ENCODE data around the gene GRK2.

The GRK2 gene

GRCh38 chr11:67283481-67283963 is 17.2 kb downstream of the GRK2 start:
- DNase-seq, result peak; percentile 57 to 58

DNA sequence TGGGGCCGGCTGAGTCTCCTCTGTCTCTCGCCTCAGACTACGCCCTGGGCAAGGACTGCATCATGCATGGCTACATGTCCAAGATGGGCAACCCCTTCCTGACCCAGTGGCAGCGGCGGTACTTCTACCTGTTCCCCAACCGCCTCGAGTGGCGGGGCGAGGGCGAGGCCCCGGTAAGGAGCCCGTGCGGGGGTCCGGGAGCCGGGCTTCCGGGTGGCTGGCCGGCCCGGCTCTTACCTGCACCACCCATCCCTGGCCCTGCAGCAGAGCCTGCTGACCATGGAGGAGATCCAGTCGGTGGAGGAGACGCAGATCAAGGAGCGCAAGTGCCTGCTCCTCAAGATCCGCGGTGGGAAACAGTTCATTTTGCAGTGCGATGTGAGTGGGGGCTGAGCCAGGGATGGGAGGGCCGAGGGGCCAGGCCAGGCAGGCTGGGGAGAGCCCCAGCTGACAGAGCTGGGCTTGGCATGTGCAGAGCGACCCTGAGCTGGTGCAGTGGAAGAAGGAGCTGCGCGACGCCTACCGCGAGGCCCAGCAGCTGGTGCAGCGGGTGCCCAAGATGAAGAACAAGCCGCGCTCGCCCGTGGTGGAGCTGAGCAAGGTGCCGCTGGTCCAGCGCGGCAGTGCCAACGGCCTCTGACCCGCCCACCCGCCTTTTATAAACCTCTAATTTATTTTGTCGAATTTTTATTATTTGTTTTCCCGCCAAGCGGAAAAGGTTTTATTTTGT is 18.7 kb downstream of the GRK2 start:
- DNase-seq, result no peak

- no peak for DNase-seq
Observed at GRCh38 chr11:67285541-67286498, 19.5 kb downstream of the GRK2 start.

- peak in 1 of 2 experiments; percentile 18 for DNase-seq
Observed at GRCh38 chr11:67286621-67287333, 20.5 kb downstream of the GRK2 start.

DNA sequence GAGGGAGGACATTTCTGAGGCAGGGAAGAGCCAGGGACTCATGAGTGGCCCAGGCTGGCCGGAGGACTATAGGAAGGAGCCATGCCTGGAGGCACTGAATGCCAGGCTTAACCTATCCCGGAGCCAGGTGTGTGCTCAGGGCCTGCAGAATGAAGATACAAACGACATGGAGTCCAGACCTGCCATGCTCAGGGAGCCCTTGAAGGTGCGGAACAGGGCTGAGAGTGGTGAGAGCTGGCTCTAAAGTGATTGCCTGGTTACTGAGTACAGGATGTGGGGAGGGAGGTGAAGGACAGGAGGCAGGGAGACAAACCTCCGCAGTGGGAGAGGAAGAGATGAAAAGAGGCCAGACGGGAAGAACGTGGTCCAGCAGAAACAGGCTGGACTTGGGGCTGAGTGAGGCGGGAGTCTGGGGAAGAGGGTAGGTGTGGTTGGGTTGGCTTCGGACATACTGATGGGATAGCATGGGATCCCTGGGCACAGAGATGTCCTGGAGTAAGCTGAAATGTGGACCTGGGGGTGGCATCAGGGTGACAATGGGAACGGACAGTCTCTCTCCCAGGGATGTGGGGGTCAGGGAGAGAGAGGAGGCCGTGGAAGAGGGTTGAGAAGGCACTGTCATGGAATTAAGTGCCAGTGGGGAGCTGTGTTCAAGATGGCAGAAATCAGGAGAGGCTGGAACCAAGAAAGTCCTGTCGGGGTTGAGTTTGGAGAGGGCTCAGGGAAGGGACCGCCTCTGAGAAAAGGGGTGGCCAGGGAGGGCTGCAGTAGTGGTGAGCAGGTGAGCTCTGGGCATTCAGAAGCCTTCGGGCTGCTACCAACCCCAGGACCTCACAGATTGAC is 21.3 kb downstream of the GRK2 start:
- peak; percentile 67 to 70 for DNase-seq

- DNase-seq, result no peak
Observed at GRCh38 chr11:67288198-67288451, 21.9 kb downstream of the GRK2 start.

GRCh38 chr11:67288452-67289225 is 22.4 kb downstream of the GRK2 start:
- DNase-seq, result peak; percentile 93 to 95

DNA sequence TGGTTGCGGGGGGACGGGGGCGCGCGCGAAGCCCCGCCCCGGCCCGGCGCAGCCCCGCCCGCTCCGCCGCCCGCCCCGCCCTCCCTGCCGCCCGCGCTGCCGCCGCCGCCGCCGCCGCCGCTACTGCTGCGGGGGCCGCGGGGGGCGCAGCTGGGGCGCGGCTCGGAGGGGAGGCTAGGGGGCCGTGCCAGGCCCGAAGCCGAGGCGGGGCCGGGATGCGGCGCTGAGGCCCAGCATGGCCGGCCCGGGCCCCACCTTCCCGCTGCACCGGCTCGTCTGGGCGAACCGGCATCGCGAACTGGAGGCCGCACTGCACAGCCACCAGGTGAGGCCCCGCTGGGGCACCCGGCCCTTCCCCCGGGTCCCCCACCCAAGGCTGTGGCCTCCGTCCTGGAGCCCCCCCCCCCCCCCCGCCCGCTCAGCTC is 23.0 kb downstream of the GRK2 start, which contains the start of gene ANKRD13D:
Gene ANKRD13D, plus strand, starts transcription at position 78 of the 425 bp plus-strand sequence. Its CDS starts 158 bp downstream, at position 236.
- DNase-seq, result no peak

DNA sequence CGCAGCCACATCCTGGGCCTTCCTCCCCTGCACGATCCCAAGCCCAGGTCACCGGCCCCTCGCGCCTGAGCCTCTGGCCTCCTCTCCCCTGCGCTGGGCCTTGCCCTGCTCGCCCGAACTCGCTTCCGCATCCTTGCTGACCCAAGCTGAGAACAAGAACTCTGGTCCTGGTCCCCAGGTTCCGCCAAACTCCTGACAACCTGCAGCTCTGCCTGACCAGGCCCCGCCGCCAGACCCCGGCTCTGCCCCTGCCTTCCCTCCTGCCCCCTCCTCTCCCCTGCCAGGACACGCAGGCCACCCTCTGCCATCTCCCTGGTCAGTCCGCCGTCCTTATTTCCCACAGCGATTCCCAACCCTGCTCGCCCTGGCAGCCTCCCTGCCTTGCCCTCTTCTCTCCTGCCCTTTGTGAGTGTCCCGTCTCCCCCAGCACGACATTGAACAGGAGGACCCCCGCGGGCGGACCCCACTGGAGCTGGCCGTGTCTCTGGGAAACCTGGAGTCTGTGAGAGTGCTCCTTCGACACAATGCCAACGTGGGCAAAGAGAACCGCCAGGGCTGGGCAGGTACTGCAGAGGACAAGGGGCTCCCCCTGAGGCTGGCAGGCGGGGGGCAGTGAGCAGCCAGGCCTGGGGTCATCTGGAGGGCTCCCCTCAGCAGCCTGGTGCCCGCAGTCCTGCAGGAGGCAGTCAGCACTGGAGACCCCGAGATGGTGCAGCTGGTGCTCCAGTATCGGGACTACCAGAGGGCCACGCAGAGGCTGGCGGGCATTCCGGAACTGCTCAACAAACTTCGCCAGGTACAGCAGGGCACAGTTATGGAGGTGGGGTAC is 23.6 kb downstream of the GRK2 start:
- DNase-seq, result no peak

DNA sequence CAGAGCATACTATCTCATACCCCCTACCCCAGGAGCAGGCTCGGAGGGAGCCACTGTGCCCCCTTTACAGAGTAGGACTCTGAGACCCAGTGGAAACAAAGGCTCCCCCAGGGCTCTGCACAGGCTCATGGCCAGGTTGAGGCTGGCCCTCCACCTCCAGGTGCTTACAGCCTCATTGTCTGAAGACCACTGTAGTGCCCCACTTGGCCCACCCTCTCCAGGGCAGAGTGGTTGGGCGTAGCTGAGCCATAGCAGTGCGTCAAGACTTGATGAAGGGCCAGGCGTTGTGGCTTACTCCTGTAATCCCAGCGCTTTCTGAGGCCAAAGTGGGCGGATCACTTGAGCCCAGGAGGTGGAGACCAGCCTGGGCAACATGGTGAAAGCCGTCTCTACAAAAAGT is 24.5 kb downstream of the GRK2 start:
- no peak for DNase-seq

DNA sequence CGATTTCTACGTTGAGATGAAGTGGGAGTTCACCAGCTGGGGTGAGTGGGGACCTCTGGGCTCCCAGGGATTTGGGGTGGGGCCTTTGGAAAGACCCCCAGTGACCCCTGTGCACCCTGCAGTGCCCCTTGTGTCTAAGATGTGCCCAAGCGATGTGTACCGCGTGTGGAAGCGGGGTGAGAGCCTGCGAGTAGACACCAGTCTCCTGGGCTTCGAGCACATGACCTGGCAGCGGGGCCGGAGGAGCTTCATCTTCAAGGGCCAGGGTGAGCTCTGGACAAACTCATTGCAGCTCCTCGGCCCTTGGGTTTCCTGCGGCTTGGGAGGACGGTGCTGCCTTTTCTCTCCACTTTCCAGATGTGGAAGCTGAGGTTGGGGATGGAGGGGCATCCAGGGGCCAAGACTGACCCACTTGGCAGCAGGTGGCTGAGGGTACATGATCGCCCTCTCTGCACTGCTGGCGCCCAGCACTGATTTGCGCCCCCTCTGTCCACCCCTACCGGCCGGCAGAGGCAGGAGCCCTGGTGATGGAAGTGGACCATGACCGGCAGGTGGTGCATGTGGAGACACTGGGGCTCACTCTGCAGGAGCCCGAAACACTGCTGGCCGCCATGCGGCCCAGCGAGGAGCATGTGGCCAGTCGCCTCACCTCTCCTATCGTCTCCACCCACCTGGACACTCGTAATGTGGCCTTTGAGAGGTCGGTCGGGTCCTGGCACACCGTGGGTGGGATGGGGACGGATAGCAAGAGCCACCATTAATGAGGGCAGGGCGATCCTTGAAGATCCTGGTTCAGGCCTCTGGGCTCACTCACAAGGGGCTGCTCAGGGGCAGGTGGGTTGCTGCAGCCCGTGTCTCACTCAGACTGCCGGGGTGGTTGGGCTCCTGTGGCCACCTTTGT is 25.5 kb downstream of the GRK2 start:
- DNase-seq, result no peak

GRCh38 chr11:67292671-67293070 is 26.4 kb downstream of the GRK2 start:
- no peak for DNase-seq

DNA sequence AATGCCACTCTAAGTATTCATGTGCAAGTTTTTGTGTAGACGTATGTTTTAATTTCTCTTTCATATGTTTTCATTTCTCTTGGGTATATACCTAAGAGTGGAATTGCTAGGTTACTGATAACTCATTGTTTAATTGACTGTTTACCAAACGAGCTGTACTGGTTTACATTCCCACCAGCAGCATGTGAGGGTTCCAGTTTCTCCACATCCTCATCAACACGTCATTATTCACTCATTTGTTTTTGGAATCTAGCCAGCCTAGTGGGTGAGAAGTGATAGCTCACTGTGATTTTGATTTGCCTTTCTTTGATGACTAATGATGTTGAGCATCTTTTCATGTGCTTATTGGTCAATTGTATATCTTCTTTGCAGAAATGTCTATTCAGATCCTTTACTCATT is 26.8 kb downstream of the GRK2 start:
- DNase-seq, result no peak

DNA sequence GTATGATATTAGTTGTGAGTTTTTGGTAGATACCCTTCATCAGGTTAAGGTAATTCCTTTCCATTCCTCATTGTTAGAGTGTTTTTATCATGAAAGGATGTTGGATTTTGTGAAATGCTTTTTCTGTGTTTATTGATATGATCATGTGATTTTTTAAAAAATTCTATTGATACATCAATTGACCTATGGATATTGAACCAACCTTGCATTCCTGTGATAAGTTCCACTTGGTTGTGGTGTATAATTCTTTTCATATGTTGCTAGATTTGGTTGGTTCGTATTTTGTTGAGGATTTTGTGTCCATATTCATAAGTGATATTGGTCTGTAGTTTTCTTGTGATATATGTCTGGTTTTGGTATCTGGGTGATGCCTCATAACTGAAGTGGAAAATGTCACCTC is 29.6 kb downstream of the GRK2 start:
- no peak for DNase-seq

- no peak for DNase-seq
Observed at GRCh38 chr11:67298786-67299185, 32.5 kb downstream of the GRK2 start.

DNA sequence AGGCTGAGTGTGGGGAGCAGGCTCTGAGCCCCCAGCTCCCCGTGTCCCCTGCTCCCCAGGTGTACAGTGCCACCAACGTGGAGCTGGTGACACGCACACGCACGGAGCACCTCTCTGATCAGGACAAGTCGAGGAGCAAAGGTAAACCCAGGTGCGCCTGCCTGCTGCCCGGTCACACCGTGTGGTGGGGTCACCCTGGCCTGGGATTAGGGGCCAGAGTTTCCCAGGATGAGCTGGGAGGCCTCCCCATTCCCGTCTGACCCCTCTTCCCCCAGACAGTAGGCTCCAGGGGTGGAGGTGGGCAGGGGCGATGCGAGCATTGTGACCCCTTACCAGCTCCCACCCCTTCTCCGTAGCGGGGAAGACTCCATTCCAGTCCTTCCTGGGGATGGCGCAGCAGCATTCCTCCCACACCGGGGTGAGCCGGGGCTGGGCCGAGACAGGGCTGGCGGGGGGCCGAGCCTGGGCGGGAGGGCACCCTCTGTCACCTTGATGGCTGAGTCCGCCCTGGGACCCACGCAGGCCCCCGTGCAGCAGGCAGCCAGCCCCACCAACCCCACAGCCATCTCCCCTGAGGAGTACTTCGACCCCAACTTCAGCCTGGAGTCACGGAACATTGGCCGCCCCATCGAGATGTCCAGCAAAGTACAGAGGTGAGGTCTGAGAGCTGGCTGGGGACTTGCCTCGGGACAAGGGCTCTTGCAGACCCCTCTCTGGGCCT is 33.4 kb downstream of the GRK2 start:
- no peak for DNase-seq

DNA sequence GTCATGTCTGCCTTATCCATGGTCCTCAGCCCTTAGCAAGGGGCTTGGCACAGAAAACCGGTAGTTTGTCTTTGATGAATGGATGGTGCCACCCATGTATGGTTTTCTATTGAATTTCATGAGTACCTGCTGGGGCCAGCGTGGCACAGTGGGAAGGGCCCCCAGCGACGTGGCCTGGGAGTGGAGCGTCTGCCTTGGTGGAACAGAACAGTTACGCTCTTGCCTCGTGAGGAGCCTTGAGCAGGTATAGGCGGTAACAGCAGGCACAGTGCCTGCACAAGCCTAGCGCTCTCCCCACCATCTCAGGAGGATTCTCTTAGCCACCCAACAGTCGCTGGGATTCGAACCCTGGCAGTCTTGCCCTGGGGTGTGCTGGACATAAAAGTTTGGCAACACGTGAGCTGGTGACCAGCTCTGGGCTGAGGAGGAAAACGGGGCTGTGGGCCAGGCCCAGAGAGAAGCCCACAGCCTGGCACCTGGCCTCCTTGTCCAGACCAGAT is 34.0 kb downstream of the GRK2 start:
- DNase-seq, result no peak

- DNase-seq, result no peak
Observed at GRCh38 chr11:67300756-67301312, 34.6 kb downstream of the GRK2 start.
